Panc1 (cell line): ENCODE results near the gene MPO.

Experiments
- POLR2AphosphoS5 ChIP-seq: IDR thresholded peaks from 2 replicates; pipeline ENCODE4 v1.6.1; 2012; ENCODE audit warnings: mild to moderate bottlenecking, low read depth, low read length, moderate library complexity
- SIN3A ChIP-seq: IDR thresholded peaks from 2 replicates; pipeline ENCODE4 v1.6.1; 2012; ENCODE audit warnings: low read depth, mild to moderate bottlenecking, low read length, moderate library complexity, borderline replicate concordance; ENCODE audit not compliant: insufficient read depth
- TF ChIP-seq, protein P1 (sequence below): fragments of 450-650 bp; IDR thresholded peaks from 2 replicates; pipeline ENCODE4 v1.5.1; 2017; ENCODE audit warnings: mild to moderate bottlenecking
- TF ChIP-seq, protein P2 (sequence below), 2 experiments: IDR thresholded peaks; 2 replicates each; pipeline ENCODE4 v1.6.1; 2011 to 2012; ENCODE audit warnings: low read depth in 2 of 2, control low read depth in 1 of 2, low read length in 1 of 2, mild to moderate bottlenecking in 1 of 2, moderate library complexity in 1 of 2; ENCODE audit not compliant: insufficient read depth in 1 of 2

DNA sequence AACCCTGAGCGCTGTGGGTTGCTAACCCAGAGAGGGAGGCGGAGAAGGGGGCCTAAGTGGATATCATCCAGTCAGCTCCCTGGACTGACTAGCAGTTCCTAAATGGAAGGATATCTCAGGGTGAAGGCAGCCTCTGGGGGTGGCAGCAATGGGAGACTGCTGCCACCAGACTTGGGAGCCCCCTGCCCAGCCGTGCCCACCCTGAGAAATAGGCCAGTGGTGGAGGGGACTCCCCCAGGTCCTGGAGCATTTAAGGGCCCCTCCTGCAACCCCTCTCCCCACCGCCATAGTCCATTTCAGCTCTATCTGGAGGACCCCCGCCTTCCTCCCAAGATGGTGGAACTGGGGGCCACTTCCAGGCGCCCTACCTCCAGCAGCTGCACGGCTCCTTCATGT lies 39.4 kb upstream of the MPO start:
- TF ChIP-seq POLR2AphosphoS5 (no peak), SIN3A (no peak)
- TF ChIP-seq, protein P1, sequence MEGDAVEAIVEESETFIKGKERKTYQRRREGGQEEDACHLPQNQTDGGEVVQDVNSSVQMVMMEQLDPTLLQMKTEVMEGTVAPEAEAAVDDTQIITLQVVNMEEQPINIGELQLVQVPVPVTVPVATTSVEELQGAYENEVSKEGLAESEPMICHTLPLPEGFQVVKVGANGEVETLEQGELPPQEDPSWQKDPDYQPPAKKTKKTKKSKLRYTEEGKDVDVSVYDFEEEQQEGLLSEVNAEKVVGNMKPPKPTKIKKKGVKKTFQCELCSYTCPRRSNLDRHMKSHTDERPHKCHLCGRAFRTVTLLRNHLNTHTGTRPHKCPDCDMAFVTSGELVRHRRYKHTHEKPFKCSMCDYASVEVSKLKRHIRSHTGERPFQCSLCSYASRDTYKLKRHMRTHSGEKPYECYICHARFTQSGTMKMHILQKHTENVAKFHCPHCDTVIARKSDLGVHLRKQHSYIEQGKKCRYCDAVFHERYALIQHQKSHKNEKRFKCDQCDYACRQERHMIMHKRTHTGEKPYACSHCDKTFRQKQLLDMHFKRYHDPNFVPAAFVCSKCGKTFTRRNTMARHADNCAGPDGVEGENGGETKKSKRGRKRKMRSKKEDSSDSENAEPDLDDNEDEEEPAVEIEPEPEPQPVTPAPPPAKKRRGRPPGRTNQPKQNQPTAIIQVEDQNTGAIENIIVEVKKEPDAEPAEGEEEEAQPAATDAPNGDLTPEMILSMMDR: no peak
- TF ChIP-seq, protein P2, sequence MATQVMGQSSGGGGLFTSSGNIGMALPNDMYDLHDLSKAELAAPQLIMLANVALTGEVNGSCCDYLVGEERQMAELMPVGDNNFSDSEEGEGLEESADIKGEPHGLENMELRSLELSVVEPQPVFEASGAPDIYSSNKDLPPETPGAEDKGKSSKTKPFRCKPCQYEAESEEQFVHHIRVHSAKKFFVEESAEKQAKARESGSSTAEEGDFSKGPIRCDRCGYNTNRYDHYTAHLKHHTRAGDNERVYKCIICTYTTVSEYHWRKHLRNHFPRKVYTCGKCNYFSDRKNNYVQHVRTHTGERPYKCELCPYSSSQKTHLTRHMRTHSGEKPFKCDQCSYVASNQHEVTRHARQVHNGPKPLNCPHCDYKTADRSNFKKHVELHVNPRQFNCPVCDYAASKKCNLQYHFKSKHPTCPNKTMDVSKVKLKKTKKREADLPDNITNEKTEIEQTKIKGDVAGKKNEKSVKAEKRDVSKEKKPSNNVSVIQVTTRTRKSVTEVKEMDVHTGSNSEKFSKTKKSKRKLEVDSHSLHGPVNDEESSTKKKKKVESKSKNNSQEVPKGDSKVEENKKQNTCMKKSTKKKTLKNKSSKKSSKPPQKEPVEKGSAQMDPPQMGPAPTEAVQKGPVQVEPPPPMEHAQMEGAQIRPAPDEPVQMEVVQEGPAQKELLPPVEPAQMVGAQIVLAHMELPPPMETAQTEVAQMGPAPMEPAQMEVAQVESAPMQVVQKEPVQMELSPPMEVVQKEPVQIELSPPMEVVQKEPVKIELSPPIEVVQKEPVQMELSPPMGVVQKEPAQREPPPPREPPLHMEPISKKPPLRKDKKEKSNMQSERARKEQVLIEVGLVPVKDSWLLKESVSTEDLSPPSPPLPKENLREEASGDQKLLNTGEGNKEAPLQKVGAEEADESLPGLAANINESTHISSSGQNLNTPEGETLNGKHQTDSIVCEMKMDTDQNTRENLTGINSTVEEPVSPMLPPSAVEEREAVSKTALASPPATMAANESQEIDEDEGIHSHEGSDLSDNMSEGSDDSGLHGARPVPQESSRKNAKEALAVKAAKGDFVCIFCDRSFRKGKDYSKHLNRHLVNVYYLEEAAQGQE (IDR thresholded peaks at IDR 0.05; ENCODE audit: insufficient read depth in 1 of 2, low read depth in 2 of 2, low read length in 1 of 2): no peak
